Adrenal gland (tissue), 12 donors: ENCODE data around the gene FAM193B. TPM values are rescaled to one million over a fixed set of nuclear protein-coding genes. Genes with fewer than 3 reads are reported as not detected.

ENCODE experiments used
- DNase-seq, 7 donors: peaks; one replicate each; pipeline ENCODE4 v3.0.0-alpha.2; 2019 to 2020
- H3K27ac ChIP-seq, 5 donors: fragments of 200-600 bp; sonication (generic) in 4 of 5; 1 replicate in 3 of 5; 2 replicates in 2 of 5; pipeline versions ENCODE4 v1.5.1 to v1.8.0; 2016 to 2020; ENCODE audit warnings: mild to moderate bottlenecking in 1 of 5
- H3K27me3 ChIP-seq: fragments of 200-600 bp; 2 replicates; pipeline ENCODE4 v1.8.0; 2021
- H3K36me3 ChIP-seq, 2 donors: fragments of 200-600 bp; replicated peaks in 1 of 2; 1 replicate in 1 of 2; 2 replicates in 1 of 2; pipeline versions ENCODE4 v1.5.1 to v1.8.0; 2018 to 2022
- H3K4me1 ChIP-seq, 2 donors: fragments of 200-600 bp; replicated peaks in 1 of 2; 1 replicate in 1 of 2; 2 replicates in 1 of 2; pipeline versions ENCODE4 v1.5.1 to v1.8.0; 2018 to 2021
- H3K4me3 ChIP-seq, 4 donors: fragments of 200-600 bp; sonication (generic) in 3 of 4; one replicate each; pipeline ENCODE4 v1.5.1; 2016 to 2018
- H3K9me3 ChIP-seq, 3 donors: fragments of 200-600 bp; sonication (generic) in 1 of 3; replicated peaks in 1 of 3; 1 replicate in 2 of 3; 2 replicates in 1 of 3; pipeline versions ENCODE4 v1.5.1 to v1.8.0; 2016 to 2021
- POLR2A ChIP-seq, 2 donors: fragments of 450-650 bp; IDR thresholded peaks; one replicate each; pipeline ENCODE4 v1.6.1; 2017; ENCODE audit warnings: antibody characterized with exemption in 2 of 2, mild to moderate bottlenecking in 2 of 2, moderate library complexity in 1 of 2
- WGBS, 4 donors: extraction: QIAGEN DNeasy Blood & Tissue Kit in 2 of 4; methylation state at CpG; one replicate each; pipeline versions ENCODE4 v1.1.5 to v1.1.7; 2013 to 2017; 5-methylcytosine and 5-hydroxymethylcytosine counted together
- intact Hi-C, 2 donors: fragments of 100-400 bp; cut with DNase I; formaldehyde crosslinking; loops; one replicate each; pipeline versions ENCODE4 v1.14.1 to v1.15.0; 2022 to 2023
- polyA plus RNA-seq, 3 donors: library from polyadenylated mRNA; stranded (reverse); fragments of 200-250 nt in 2 of 3; fragments of 350-450 nt in 1 of 3; fragmentation: Illumina TruSeq in 1 of 3; extraction: RNeasy Lipid Tissue Mini Kit (QIAGEN cat#74804) in 1 of 3; gene quantifications; one replicate each; pipeline ENCODE4 v1.2.3, GENCODE V29; 2013 to 2014
- total RNA-seq, 9 donors: library from RNA; depleted of rRNA in 4 of 9; stranded (reverse); fragments of >200 nt in 4 of 9; fragments of 120-200 nt in 1 of 9; fragmentation: NEBNext Ultra II Directional in 1 of 9; extraction: Animal tissue kit (Norgen Biotek cat#: 25700) in 1 of 9; gene quantifications; one replicate each; pipeline versions ENCODE4 v1.1.0 to v1.2.4, GENCODE V29; 2013 to 2023
- TF ChIP-seq, protein P1 (sequence below), 6 experiments: fragments of 450-650 bp in 4 of 6; fragments of 200-600 bp in 2 of 6; sonication (generic) in 1 of 6; IDR thresholded peaks; 1 replicate in 5 of 6; 2 replicates in 1 of 6; pipeline versions ENCODE4 v1.5.1 to v1.8.0; 2016 to 2021; ENCODE audit warnings: antibody characterized with exemption in 6 of 6, mild to moderate bottlenecking in 2 of 6, moderate library complexity in 1 of 6
- donor health status: healthy with polysubstance abuse.
- donor health status: Bipolar disorder and iron deficiency.
- donor health status: DM: yes; HTN: yes; CAD: no.
- donor health status: DM: no; HTN: no; CAD: no.
- donor health status: DM: no; HTN: no; CAD: no.
- donor health status: DM: yes; HTN: yes; CAD: no.

FAM193B gene
- total and polyA plus RNA-seq, 12 donors, result 18.4 to 851 (median 44.0) TPM

DNA sequence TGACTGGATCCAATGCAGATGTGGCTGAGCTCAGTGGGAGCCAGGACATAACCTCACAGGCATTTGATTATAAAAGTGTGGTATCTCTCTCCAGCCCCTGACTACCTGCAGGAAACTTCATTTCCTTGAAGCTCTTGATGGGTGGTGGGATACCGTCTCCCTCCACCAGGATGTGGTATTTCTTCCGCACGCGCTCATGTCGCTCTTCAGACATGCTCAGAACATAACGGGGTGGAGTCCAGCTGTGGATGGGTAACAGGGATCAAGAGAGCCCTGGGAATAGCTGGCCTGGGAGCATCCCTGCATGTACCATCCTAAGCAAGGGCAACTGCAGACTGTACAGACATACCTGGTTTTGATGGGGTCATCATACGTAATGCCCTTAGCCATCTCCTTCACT lies 38.8 kb downstream of the FAM193B start:
- Histone ChIP-seq H3K9me3 (no peaks in the 10 kb centered on the region), H3K4me3 (peak overlapping the region in 1 of 4 donors; percentile 85), H3K27me3 (no peaks in the 10 kb centered on the region), H3K36me3 (peaks cover 0 to 66% of the 10 kb centered on the region in 2 donors), H3K4me1 (peaks cover 11 to 19% of the 10 kb centered on the region in 2 donors), H3K27ac (no peak overlapping the region)
- intact Hi-C loops, result no loop called here
- WGBS, 4 donors, result 82 to 96% (median 86%) methylated on average over 6 to 7 of the region's 7 CpGs
- TF ChIP-seq, protein P1, sequence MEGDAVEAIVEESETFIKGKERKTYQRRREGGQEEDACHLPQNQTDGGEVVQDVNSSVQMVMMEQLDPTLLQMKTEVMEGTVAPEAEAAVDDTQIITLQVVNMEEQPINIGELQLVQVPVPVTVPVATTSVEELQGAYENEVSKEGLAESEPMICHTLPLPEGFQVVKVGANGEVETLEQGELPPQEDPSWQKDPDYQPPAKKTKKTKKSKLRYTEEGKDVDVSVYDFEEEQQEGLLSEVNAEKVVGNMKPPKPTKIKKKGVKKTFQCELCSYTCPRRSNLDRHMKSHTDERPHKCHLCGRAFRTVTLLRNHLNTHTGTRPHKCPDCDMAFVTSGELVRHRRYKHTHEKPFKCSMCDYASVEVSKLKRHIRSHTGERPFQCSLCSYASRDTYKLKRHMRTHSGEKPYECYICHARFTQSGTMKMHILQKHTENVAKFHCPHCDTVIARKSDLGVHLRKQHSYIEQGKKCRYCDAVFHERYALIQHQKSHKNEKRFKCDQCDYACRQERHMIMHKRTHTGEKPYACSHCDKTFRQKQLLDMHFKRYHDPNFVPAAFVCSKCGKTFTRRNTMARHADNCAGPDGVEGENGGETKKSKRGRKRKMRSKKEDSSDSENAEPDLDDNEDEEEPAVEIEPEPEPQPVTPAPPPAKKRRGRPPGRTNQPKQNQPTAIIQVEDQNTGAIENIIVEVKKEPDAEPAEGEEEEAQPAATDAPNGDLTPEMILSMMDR (IDR thresholded peaks at IDR 0.05), result no peak
- no peak for TF ChIP-seq POLR2A (IDR thresholded peaks at IDR 0.05)
- no peak for DNase-seq

DNA sequence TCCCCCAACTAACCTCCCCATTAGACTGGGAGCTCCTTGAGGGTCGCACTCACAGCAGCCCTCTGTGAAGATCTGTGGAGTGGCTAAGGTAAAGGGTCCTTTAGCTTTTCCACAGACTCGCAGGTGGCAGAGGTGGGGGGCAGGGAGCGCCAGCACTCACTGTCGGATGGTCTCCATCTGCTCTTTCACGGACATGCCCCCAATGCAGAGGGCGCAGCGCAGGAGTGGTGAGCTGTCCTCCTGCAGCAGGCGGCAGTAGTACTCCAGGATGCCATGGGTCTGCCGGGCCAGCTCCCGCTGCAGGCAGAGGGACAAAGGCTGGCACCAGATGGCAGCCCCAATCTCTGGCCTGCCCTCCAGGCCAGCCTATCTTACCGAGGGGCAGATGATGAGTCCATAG lies 39.8 kb downstream of the FAM193B start:
- H3K27ac ChIP-seq, result no peak overlapping the region
- intact Hi-C loops, result no loop called here

DNA sequence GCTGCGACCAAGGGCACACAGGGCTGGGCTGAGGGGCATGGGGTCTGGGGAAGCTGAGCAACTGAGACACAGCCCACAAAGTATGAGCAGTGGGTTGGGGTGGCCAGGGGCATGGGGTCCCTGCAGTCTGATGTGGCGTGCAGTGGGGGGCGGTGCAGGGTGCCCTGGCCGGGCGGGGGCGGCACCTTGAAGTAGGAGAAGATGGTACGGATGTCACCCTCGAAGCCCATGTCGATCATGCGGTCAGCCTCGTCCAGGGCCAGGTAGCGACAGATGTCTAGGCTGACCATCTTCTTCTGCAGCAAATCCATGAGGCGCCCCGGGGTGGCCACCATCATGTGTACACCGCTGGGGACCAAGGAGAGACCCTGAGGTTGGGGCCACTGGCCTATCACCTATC lies 40.9 kb downstream of the FAM193B start:
- TF ChIP-seq POLR2A (IDR thresholded peaks at IDR 0.05), result no peak
- TF ChIP-seq, protein P1 (IDR thresholded peaks at IDR 0.05), result no peak
- intact Hi-C loops, result no loop called here
- 91 to 99% (median 97%) methylated on average over 14 to 15 of the region's 15 CpGs for WGBS, 4 donors

More for the DNA sequence above, 39.8 kb downstream of the FAM193B start:
- Histone ChIP-seq H3K36me3 (peaks cover 0 to 57% of the 10 kb centered on the region in 2 donors), H3K27me3 (no peaks in the 10 kb centered on the region), H3K9me3 (no peaks in the 10 kb centered on the region), H3K4me1 (peaks cover 11 to 19% of the 10 kb centered on the region in 2 donors), H3K4me3 (no peak overlapping the region)
- DNase-seq, result no peak
- TF ChIP-seq POLR2A (IDR thresholded peaks at IDR 0.05), result no peak
- TF ChIP-seq, protein P1 (IDR thresholded peaks at IDR 0.05), result no peak
- 88 to 100% (median 90%) methylated on average over 1 to 11 of the region's 11 CpGs for WGBS, 4 donors

DNA sequence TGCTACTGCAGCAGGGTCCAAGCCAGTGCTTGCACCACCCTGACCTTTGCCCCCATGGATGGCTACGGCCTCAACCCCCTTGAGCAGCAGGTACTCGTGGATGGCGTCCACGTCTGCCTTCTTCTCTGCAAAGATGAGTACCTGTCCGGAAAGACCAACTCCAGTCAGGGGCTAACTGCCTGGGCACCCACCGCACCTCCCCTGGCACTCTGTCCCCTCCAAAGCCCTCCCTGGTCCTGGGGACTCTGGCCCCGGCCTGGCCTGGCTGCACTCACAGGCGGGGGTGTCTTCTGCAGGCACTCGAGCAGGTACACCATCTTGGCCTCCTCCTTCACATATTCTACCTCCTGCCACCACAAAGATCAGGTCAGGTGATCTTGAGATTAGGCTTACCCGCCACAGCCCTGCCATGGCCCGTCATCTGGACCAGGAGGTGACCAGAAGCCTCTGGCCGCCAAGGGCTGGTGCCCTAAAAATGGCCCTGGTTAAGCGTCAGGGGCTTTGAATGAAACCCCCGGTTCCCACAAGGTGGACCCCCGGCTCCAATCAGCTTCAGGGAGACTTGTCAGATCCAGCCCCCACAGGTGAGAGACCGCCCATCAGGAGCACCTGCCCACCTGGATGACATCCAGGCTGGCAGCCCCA lies 41.5 kb downstream of the FAM193B start:
- Histone ChIP-seq H3K27ac (no peak overlapping the region), H3K4me1 (peaks cover 11 to 14% of the 10 kb centered on the region in 2 donors), H3K27me3 (no peaks in the 10 kb centered on the region), H3K36me3 (peaks cover 0 to 50% of the 10 kb centered on the region in 2 donors), H3K4me3 (no peak overlapping the region), H3K9me3 (no peaks in the 10 kb centered on the region)
- no peak for TF ChIP-seq POLR2A (IDR thresholded peaks at IDR 0.05)
- TF ChIP-seq, protein P1 (IDR thresholded peaks at IDR 0.05), result no peak
- intact Hi-C loops, result no loop called here
- no peak for DNase-seq
- WGBS, 4 donors, result 75 to 90% (median 89%) methylated on average over 4 to 16 of the region's 16 CpGs

More for the DNA sequence above, 40.9 kb downstream of the FAM193B start:
- H3K9me3 ChIP-seq, result no peaks in the 10 kb centered on the region
- H3K27me3 ChIP-seq, result no peaks in the 10 kb centered on the region
- no peak overlapping the region for H3K4me3 ChIP-seq
- no peak for DNase-seq
- peaks cover 0 to 50% of the 10 kb centered on the region in 2 donors for H3K36me3 ChIP-seq
- H3K27ac ChIP-seq, result no peak overlapping the region
- H3K4me1 ChIP-seq, result peaks cover 11 to 14% of the 10 kb centered on the region in 2 donors
